DND-41 (cell line): Measurements from ENCODE around the gene MYO16.

Experiments used
- CTCF ChIP-seq: IDR thresholded peaks from 2 replicates; pipeline ENCODE4 v1.5.1; 2012; ENCODE audit warnings: borderline replicate concordance, low read length, moderate library complexity, mild to moderate bottlenecking; ENCODE audit not compliant: poor library complexity, severe bottlenecking; ENCODE audit errors: extremely low read depth
- EZH2 ChIP-seq: IDR thresholded peaks from 3 replicates; pipeline ENCODE4 v1.6.1; 2012; ENCODE audit warnings: borderline replicate concordance, low read depth, mild to moderate bottlenecking, moderate library complexity, low read length, inconsistent platforms; ENCODE audit not compliant: severe bottlenecking

- TF ChIP-seq CTCF = no peak
- TF ChIP-seq EZH2 = no peak
Observed at GRCh38 chr13:109012115-109012514, 382.7 kb downstream of the MYO16 start.
